Erythroblast (primary cell): Measurements from ENCODE around the gene SPINDOC.

Experiments
- GATA1 ChIP-seq: IDR thresholded peaks from 2 replicates; pipeline ENCODE4 v1.6.1; 2011; ENCODE audit warnings: low read depth, mild to moderate bottlenecking, control low read depth, low read length, moderate library complexity
- POLR2A ChIP-seq: IDR thresholded peaks from 2 replicates; pipeline ENCODE4 v1.6.1; 2011; ENCODE audit warnings: mild to moderate bottlenecking, low read length

- TF ChIP-seq POLR2A: no peak
- TF ChIP-seq GATA1: no peak
These were observed 55.9 kb downstream of the SPINDOC start for GRCh38 chr11:63869171-63869591.
